Liver (tissue), 3 donors: ENCODE results near the gene TMEM255B.

ENCODE experiments used
- CTCF ChIP-seq: fragments of 150-350 bp; IDR thresholded peaks from 2 replicates; pipeline ENCODE4 v1.5.1; 2017; ENCODE audit warnings: improper control_type of control experiment, low read depth, low read length; ENCODE audit not compliant: missing input control
- EGR1 ChIP-seq, 2 donors: IDR thresholded peaks; 2 replicates each; pipeline ENCODE4 v1.6.1; 2016 to 2018; ENCODE audit warnings: antibody characterized with exemption in 2 of 2, low read depth in 2 of 2
- FOXA1 ChIP-seq: IDR thresholded peaks from 2 replicates; pipeline ENCODE4 v1.6.1; 2016; ENCODE audit warnings: antibody characterized with exemption
- GABPA ChIP-seq, 2 donors: IDR thresholded peaks in 1 of 2; conservative IDR thresholded peaks in 1 of 2; 2 replicates each; pipeline ENCODE4 v1.6.1; 2016; ENCODE audit warnings: antibody characterized with exemption in 2 of 2, mild to moderate bottlenecking in 1 of 2, moderate library complexity in 1 of 2
- HNF4G ChIP-seq: IDR thresholded peaks from 2 replicates; pipeline ENCODE4 v1.6.1; 2016; ENCODE audit warnings: antibody characterized with exemption
- JUND ChIP-seq, 2 donors: IDR thresholded peaks; 2 replicates each; pipeline ENCODE4 v1.6.1; 2016; ENCODE audit warnings: antibody characterized with exemption in 2 of 2
- NR2F2 ChIP-seq: IDR thresholded peaks from 2 replicates; pipeline ENCODE4 v1.6.1; 2016; ENCODE audit warnings: antibody characterized with exemption
- RAD21 ChIP-seq, 2 donors: IDR thresholded peaks; 2 replicates each; pipeline ENCODE4 v1.6.1; 2016; ENCODE audit warnings: antibody characterized with exemption in 2 of 2, mild to moderate bottlenecking in 2 of 2
- SP1 ChIP-seq: IDR thresholded peaks from 2 replicates; pipeline ENCODE4 v1.6.1; 2018; ENCODE audit warnings: antibody characterized with exemption, mild to moderate bottlenecking
- TAF1 ChIP-seq: conservative IDR thresholded peaks from 2 replicates; pipeline ENCODE4 v1.6.1; 2016; ENCODE audit warnings: antibody characterized with exemption, mild to moderate bottlenecking
- YY1 ChIP-seq: IDR thresholded peaks from 2 replicates; pipeline ENCODE4 v1.6.1; 2016; ENCODE audit warnings: antibody characterized with exemption, mild to moderate bottlenecking
- ZBTB33 ChIP-seq: IDR thresholded peaks from 2 replicates; pipeline ENCODE4 v1.6.1; 2016; ENCODE audit warnings: antibody characterized with exemption
- TF ChIP-seq, protein P1 (sequence below): IDR thresholded peaks from 2 replicates; pipeline ENCODE4 v1.6.1; 2016; ENCODE audit warnings: antibody characterized with exemption
- TF ChIP-seq, protein P2 (sequence below): IDR thresholded peaks from 2 replicates; pipeline ENCODE4 v1.6.1; 2016; ENCODE audit warnings: antibody characterized with exemption, mild to moderate bottlenecking
- donor health status: healthy.
- donor health status: healthy.

- no peak for TF ChIP-seq NR2F2
- no peak for TF ChIP-seq CTCF
- TF ChIP-seq GABPA (IDR thresholded peaks at IDR 0.05 in 1 of 2, conservative IDR thresholded peaks at IDR 0.05 in 1 of 2), result no peak
- TF ChIP-seq TAF1, result no peak
- no peak for TF ChIP-seq RAD21 (IDR thresholded peaks at IDR 0.05)
- no peak for TF ChIP-seq FOXA1
- TF ChIP-seq, protein P1, sequence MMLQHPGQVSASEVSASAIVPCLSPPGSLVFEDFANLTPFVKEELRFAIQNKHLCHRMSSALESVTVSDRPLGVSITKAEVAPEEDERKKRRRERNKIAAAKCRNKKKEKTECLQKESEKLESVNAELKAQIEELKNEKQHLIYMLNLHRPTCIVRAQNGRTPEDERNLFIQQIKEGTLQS, result no peak
- TF ChIP-seq, protein P2, sequence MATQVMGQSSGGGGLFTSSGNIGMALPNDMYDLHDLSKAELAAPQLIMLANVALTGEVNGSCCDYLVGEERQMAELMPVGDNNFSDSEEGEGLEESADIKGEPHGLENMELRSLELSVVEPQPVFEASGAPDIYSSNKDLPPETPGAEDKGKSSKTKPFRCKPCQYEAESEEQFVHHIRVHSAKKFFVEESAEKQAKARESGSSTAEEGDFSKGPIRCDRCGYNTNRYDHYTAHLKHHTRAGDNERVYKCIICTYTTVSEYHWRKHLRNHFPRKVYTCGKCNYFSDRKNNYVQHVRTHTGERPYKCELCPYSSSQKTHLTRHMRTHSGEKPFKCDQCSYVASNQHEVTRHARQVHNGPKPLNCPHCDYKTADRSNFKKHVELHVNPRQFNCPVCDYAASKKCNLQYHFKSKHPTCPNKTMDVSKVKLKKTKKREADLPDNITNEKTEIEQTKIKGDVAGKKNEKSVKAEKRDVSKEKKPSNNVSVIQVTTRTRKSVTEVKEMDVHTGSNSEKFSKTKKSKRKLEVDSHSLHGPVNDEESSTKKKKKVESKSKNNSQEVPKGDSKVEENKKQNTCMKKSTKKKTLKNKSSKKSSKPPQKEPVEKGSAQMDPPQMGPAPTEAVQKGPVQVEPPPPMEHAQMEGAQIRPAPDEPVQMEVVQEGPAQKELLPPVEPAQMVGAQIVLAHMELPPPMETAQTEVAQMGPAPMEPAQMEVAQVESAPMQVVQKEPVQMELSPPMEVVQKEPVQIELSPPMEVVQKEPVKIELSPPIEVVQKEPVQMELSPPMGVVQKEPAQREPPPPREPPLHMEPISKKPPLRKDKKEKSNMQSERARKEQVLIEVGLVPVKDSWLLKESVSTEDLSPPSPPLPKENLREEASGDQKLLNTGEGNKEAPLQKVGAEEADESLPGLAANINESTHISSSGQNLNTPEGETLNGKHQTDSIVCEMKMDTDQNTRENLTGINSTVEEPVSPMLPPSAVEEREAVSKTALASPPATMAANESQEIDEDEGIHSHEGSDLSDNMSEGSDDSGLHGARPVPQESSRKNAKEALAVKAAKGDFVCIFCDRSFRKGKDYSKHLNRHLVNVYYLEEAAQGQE, result no peak
- no peak for TF ChIP-seq ZBTB33
- no peak for TF ChIP-seq YY1
- no peak for TF ChIP-seq SP1
- TF ChIP-seq EGR1 (IDR thresholded peaks at IDR 0.05; ENCODE audit: low read depth in 2 of 2), result no peak
- TF ChIP-seq HNF4G, result no peak
- TF ChIP-seq JUND (IDR thresholded peaks at IDR 0.05), result no peak
Observed at GRCh38 chr13:113846636-113847318, 87.8 kb downstream of the TMEM255B start.
